HG02588 (cell line): ENCODE measurements around the gene IL1RAPL2.
"Not testable (repeated sequence)": the region's sequence is repeated elsewhere in the genome, so short reads cannot be mapped to it uniquely, and the experiment has no call there.

Source experiments
- ATAC-seq: cut with Tn5 transposase; IDR thresholded peaks from one replicate; pipeline ENCODE4 v1.9.1; 2021; ENCODE audit warnings: mild to moderate bottlenecking, moderate library complexity; ENCODE audit not compliant: unreplicated experiment

The IL1RAPL2 gene

GRCh38 chrX:105753411-105753810 is 1187.4 kb downstream of the IL1RAPL2 start:
- no peak for ATAC-seq

DNA sequence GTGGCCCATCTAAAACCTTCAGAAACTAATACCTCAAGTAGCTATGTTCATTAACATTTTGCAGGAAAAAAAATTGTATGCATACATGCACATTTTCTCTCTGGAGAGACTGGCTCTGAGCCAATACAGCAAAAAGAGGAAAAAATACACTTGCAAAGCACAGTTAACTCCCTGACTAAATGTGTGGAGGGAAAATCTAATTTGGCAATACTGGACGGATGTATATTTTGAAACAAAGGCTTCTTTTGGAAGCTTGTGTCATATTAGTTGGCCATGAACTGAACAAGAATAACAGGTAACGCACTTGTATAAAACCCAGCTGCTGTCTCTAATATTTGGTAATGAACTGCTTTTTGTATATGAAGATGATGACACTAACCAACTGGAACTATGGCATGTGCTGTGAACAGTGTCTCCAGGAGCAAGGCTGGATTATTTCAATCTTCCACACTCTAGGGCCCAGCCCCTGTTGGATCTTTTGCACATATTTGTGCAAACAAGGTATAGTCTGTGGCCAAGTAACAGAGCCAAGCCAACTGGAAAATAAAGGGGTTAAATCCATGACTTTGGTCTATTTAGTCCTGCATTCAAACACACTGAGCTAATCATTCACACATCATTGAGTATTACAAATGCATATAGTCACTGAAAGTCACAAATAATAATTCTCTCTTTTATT is 1188.4 kb downstream of the IL1RAPL2 start:
- no peak for ATAC-seq

GRCh38 chrX:105755109-105755508 is 1189.1 kb downstream of the IL1RAPL2 start:
- no peak for ATAC-seq

GRCh38 chrX:105758754-105759153 is 1192.8 kb downstream of the IL1RAPL2 start:
- no peak for ATAC-seq

- no peak for ATAC-seq
Observed at GRCh38 chrX:105759598-105759997, 1193.6 kb downstream of the IL1RAPL2 start.

DNA sequence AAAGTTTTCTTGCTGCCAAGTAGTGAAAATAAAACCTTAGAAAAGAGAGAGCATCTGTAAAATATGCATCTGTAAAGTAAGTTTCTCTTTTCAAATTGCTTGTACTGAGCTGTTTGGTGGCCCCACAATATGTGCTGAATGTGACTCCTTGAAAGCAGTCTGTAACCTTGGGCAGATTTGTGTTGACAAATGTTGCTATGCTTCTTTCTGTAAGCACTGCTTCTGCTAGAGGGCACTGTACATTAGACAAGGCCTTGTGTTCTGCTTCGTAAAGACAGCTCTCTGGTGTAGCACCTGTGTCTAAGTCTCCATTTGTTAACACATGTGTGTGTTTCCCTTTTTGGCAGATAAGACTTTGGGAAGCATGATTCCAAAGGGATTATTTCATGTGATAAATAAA is 1199.7 kb downstream of the IL1RAPL2 start:
- no peak for ATAC-seq

- no peak for ATAC-seq
Observed at GRCh38 chrX:105773801-105774200, 1207.8 kb downstream of the IL1RAPL2 start.

GRCh38 chrX:105775679-105776078 is 1209.7 kb downstream of the IL1RAPL2 start:
- ATAC-seq = no peak

GRCh38 chrX:105781804-105782203 is 1215.8 kb downstream of the IL1RAPL2 start:
- no peak for ATAC-seq

GRCh38 chrX:105796877-105797276 is 1230.9 kb downstream of the IL1RAPL2 start:
- not testable (repeated sequence) for ATAC-seq

DNA sequence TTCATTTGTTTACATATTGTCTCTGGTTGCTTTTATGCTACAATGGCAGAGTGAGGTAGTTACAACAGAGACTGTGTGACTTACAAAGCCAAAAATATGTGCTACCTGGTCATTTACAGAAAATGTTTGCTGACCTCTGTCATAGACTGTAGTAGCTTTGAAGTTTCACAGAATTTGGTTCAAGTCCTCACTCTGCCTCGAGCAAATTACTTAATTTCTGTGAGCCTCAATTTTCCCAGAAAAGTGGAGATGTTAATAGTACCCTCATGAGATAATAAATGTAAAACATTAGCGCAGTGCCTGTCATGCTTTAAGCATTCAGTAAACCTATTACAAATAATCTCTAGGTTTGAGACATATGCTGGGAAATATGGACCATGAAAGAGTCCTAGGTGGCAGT is 1237.9 kb downstream of the IL1RAPL2 start:
- no peak for ATAC-seq

DNA sequence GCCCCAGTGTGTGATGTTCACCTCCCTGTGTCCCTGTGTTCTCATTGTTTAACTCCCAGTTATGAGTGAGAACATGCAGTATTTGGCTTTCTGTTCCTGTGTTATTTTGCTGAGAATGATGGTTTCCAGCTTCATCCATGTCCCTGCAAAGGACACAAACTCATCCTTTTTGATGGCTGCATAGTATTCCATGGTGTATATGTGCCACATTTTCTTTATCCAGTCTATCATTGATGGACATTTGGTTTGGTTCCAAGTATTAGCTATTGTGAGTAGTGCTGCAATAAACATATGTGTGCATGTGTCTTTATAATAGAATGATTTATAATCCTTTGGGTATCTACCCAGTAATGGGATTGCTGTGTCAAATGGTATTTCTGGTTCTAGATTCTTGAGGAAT is 1239.7 kb downstream of the IL1RAPL2 start:
- ATAC-seq = not testable (repeated sequence)

GRCh38 chrX:105816517-105816916 is 1250.5 kb downstream of the IL1RAPL2 start:
- ATAC-seq = no peak
